CD14-positive monocyte (primary cell): ENCODE measurements around the gene C6orf163. TPM values are rescaled to one million over a fixed set of nuclear protein-coding genes. Genes with fewer than 3 reads are reported as not detected.

Experiments used
- DNase-seq, 3 donors: peaks; one replicate each; pipeline ENCODE4 v3.0.0-alpha.2; 2011 to 2022
- H2AFZ ChIP-seq: 2 replicates; pipeline ENCODE4 v1.6.0; 2012; ENCODE audit warnings: mild to moderate bottlenecking, low read depth, low read length, inconsistent platforms; ENCODE audit not compliant: insufficient read depth, poor library complexity, severe bottlenecking
- H3K27ac ChIP-seq, 2 donors: 1 replicate in 1 of 2; 2 replicates in 1 of 2; pipeline ENCODE4 v1.5.1; 2012 to 2013; ENCODE audit warnings: low read length in 2 of 2, control low read depth in 1 of 2, inconsistent platforms in 1 of 2, low read depth in 1 of 2, mild to moderate bottlenecking in 1 of 2
- H3K27me3 ChIP-seq, 2 donors: one replicate each; pipeline versions ENCODE4 v1.6.0 to v1.6.1; 2011 to 2013; ENCODE audit warnings: low read length in 2 of 2; ENCODE audit not compliant: control insufficient read depth in 2 of 2, insufficient read depth in 2 of 2
- H3K36me3 ChIP-seq, 2 donors: replicated peaks in 1 of 2; 1 replicate in 1 of 2; 2 replicates in 1 of 2; pipeline versions ENCODE4 v1.5.1 to v1.6.1; 2012 to 2013; ENCODE audit warnings: low read length in 2 of 2, control low read depth in 1 of 2, inconsistent platforms in 1 of 2, mild to moderate bottlenecking in 1 of 2; ENCODE audit not compliant: insufficient read depth in 2 of 2, control insufficient read depth in 1 of 2
- H3K4me1 ChIP-seq, 2 donors: 1 replicate in 1 of 2; 2 replicates in 1 of 2; pipeline versions ENCODE4 v1.5.1 to v1.6.1; 2012 to 2013; ENCODE audit warnings: low read length in 2 of 2, control low read depth in 1 of 2, inconsistent platforms in 1 of 2, mild to moderate bottlenecking in 1 of 2, moderate library complexity in 1 of 2; ENCODE audit not compliant: insufficient read depth in 2 of 2, control insufficient read depth in 1 of 2
- H3K4me2 ChIP-seq: replicated peaks from 2 replicates; pipeline ENCODE3; 2012; ENCODE audit warnings: low read length, moderate library complexity, mild to moderate bottlenecking; ENCODE audit not compliant: poor library complexity, severe bottlenecking; ENCODE audit errors: extremely low read depth
- H3K4me3 ChIP-seq, 3 experiments: fragments of 200-600 bp in 1 of 3; sonication (generic) in 1 of 3; replicated peaks in 1 of 3; 1 replicate in 2 of 3; 2 replicates in 1 of 3; pipeline ENCODE4 v1.5.1; 2011 to 2013; ENCODE audit warnings: low read length in 3 of 3, mild to moderate bottlenecking in 3 of 3, control low read depth in 2 of 3, low read depth in 2 of 3, inconsistent platforms in 1 of 3, moderate library complexity in 1 of 3
- H3K79me2 ChIP-seq: 2 replicates; pipeline ENCODE4 v1.6.0; 2012; ENCODE audit warnings: mild to moderate bottlenecking, control low read depth, inconsistent platforms, low read length, moderate library complexity; ENCODE audit not compliant: insufficient read depth
- H3K9ac ChIP-seq: 2 replicates; pipeline ENCODE4 v1.6.0; 2017; ENCODE audit warnings: low read length, mild to moderate bottlenecking; ENCODE audit not compliant: insufficient read depth, poor library complexity, severe bottlenecking
- H3K9me3 ChIP-seq, 2 donors: replicated peaks in 1 of 2; 1 replicate in 1 of 2; 2 replicates in 1 of 2; pipeline versions ENCODE4 v1.5.1 to v1.6.1; 2012 to 2013; ENCODE audit warnings: low read length in 2 of 2, control low read depth in 1 of 2; ENCODE audit not compliant: control insufficient read depth in 1 of 2, insufficient read depth in 1 of 2
- H4K20me1 ChIP-seq: 2 replicates; pipeline ENCODE4 v1.6.0; 2012; ENCODE audit warnings: mild to moderate bottlenecking, low read length, control low read depth, moderate library complexity; ENCODE audit not compliant: insufficient read depth
- H3K27ac Mint-ChIP-seq, 7 donors: one replicate each; pipeline ENCODE4 v1.8.0; 2020; ENCODE audit warnings: mild to moderate bottlenecking in 7 of 7, mixed read lengths in 7 of 7, moderate library complexity in 6 of 7, inconsistent platforms in 2 of 7
- H3K27me3 Mint-ChIP-seq, 3 donors: one replicate each; pipeline ENCODE4 v1.8.0; 2021 to 2022; ENCODE audit warnings: low read depth in 3 of 3, mild to moderate bottlenecking in 3 of 3, mixed read lengths in 3 of 3, moderate library complexity in 3 of 3, inconsistent platforms in 1 of 3
- H3K36me3 Mint-ChIP-seq, 2 donors: one replicate each; pipeline ENCODE4 v1.8.0; 2020; ENCODE audit warnings: mixed read lengths in 2 of 2, inconsistent platforms in 1 of 2, mild to moderate bottlenecking in 1 of 2
- H3K4me1 Mint-ChIP-seq: one replicate; pipeline ENCODE4 v1.8.0; 2020; ENCODE audit warnings: mild to moderate bottlenecking, mixed read lengths
- H3K4me3 Mint-ChIP-seq, 2 donors: one replicate each; pipeline ENCODE4 v1.8.0; 2020; ENCODE audit warnings: mild to moderate bottlenecking in 2 of 2, mixed read lengths in 2 of 2, moderate library complexity in 1 of 2
- H3K9me3 Mint-ChIP-seq, 7 donors: one replicate each; pipeline ENCODE4 v1.8.0; 2020 to 2022; ENCODE audit warnings: mixed read lengths in 7 of 7, mild to moderate bottlenecking in 6 of 7, moderate library complexity in 6 of 7, inconsistent platforms in 2 of 7
- WGBS: methylation state at CpG from one replicate; pipeline ENCODE4 v1.1.5; 2013; ENCODE audit warnings: missing lambda C conversion rate; ENCODE audit not compliant: insufficient coverage; 5-methylcytosine and 5-hydroxymethylcytosine counted together
- intact Hi-C, 2 donors: fragments of 100-400 bp; cut with micrococcal nuclease; formaldehyde crosslinking; loops; one replicate each; pipeline versions ENCODE4 v1.15.0 to v1.15.1; 2023
- polyA plus RNA-seq, 3 donors: library from polyadenylated mRNA; depleted of rRNA in 1 of 3; unstranded in 2 of 3; stranded (reverse) in 1 of 3; fragments of 300-500 nt in 2 of 3; fragments of >200 nt in 1 of 3; fragmentation: Illumina TruSeq in 2 of 3; gene quantifications; 1 replicate in 2 of 3; 2 replicates in 1 of 3; pipeline ENCODE4 v1.2.3, GENCODE V29; 2012 to 2021
- TF ChIP-seq, protein P1 (sequence below): fragments of 200-600 bp; IDR thresholded peaks from one replicate; pipeline ENCODE4 v1.8.0; 2022; ENCODE audit warnings: antibody characterized with exemption, mild to moderate bottlenecking

The C6orf163 gene
- polyA plus RNA-seq, 3 donors = 0.26 to 0.27 TPM; not detected in 1

DNA sequence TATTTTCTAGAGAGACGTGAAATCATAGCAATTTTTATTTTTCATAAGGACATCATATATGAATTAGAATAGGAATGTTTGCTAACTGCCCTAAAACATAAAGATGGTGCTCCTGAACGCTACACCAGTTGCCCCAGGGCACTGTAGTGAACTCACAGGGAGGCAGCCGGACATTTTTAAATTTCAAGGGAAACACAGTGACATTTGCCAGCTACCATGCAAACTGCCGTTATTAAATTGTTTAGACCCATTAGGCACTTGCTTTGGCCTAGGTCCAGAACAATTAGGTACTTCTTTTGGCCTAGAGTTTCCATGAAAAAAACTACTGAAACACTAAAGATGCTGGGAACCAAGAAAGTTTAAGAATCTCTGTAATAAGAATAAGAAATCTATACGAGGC, 38.2 kb downstream of the C6orf163 start:
- WGBS = 100% methylated on average over 4 of the region's 5 CpGs
- H3K9me3 Mint-ChIP-seq = peaks cover 0 to 2% (median 0%) of the 10 kb centered on the region in 7 donors
- H3K27me3 Mint-ChIP-seq = peaks cover 0 to 3% (median 3%) of the 10 kb centered on the region in 3 donors
- Histone ChIP-seq H3K27me3 (no peaks in the 10 kb centered on the region), H3K27ac (no peak overlapping the region), H3K9ac (no peak overlapping the region), H3K4me2 (no peak overlapping the region), H3K4me1 (no peaks in the 10 kb centered on the region), H2AFZ (no peak overlapping the region), H3K79me2 (no peaks in the 10 kb centered on the region), H3K4me3 (no peak overlapping the region), H3K9me3 (no peaks in the 10 kb centered on the region), H4K20me1 (no peaks in the 10 kb centered on the region), H3K36me3 (no peaks in the 10 kb centered on the region)
- DNase-seq = no peak
- H3K36me3 Mint-ChIP-seq = no peaks in the 10 kb centered on the region
- TF ChIP-seq, protein P1, sequence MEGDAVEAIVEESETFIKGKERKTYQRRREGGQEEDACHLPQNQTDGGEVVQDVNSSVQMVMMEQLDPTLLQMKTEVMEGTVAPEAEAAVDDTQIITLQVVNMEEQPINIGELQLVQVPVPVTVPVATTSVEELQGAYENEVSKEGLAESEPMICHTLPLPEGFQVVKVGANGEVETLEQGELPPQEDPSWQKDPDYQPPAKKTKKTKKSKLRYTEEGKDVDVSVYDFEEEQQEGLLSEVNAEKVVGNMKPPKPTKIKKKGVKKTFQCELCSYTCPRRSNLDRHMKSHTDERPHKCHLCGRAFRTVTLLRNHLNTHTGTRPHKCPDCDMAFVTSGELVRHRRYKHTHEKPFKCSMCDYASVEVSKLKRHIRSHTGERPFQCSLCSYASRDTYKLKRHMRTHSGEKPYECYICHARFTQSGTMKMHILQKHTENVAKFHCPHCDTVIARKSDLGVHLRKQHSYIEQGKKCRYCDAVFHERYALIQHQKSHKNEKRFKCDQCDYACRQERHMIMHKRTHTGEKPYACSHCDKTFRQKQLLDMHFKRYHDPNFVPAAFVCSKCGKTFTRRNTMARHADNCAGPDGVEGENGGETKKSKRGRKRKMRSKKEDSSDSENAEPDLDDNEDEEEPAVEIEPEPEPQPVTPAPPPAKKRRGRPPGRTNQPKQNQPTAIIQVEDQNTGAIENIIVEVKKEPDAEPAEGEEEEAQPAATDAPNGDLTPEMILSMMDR = no peak
- H3K4me1 Mint-ChIP-seq = peaks cover 7% of the 10 kb centered on the region
- intact Hi-C loops = no loop called here
- no peak overlapping the region for H3K27ac Mint-ChIP-seq
- H3K4me3 Mint-ChIP-seq = no peak overlapping the region

DNA sequence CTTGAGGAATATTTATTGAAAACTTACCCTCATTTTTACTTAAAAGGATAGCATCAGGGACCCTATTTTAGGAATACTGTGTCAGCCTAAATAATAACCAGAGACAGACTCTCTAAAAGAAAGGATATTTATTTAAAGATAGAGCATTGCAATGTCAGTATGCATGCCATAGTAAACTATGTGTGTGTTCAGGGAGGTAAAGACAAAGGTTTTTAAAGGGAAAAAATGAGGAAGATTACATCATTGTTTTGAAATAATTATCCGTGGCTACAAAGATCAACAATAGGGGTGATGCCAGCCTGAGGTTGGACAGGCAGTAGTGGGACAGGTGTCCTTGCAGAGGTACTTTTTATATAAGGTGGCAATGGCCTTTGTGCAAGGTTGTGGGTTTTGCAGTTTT, 39.4 kb downstream of the C6orf163 start:
- DNase-seq = no peak
- H3K36me3 ChIP-seq = no peaks in the 10 kb centered on the region
- H3K4me3 Mint-ChIP-seq = no peak overlapping the region
- no peaks in the 10 kb centered on the region for H3K27me3 Mint-ChIP-seq
- no peaks in the 10 kb centered on the region for H3K9me3 ChIP-seq
- intact Hi-C loops = no loop called here
- no peak overlapping the region for H3K27ac Mint-ChIP-seq
- no peak overlapping the region for H2AFZ ChIP-seq
- H3K9me3 Mint-ChIP-seq = peaks cover 0 to under 1% (median 0%) of the 10 kb centered on the region in 7 donors
- H3K4me3 ChIP-seq = no peak overlapping the region
- no peaks in the 10 kb centered on the region for H3K36me3 Mint-ChIP-seq
- H3K27ac ChIP-seq = no peak overlapping the region
- 50% methylated on average over 1 of the region's 1 CpG for WGBS
- H3K27me3 ChIP-seq = no peaks in the 10 kb centered on the region
- no peaks in the 10 kb centered on the region for H3K4me1 ChIP-seq
- H3K79me2 ChIP-seq = no peaks in the 10 kb centered on the region
- H3K9ac ChIP-seq = no peak overlapping the region
- TF ChIP-seq, protein P1 = no peak
- peaks cover 2% of the 10 kb centered on the region for H3K4me1 Mint-ChIP-seq
- H4K20me1 ChIP-seq = no peaks in the 10 kb centered on the region
- no peak overlapping the region for H3K4me2 ChIP-seq
